ENCODE results near the gene TMEM63A.
"Not testable (repeated sequence)": the region's sequence is repeated elsewhere in the genome, so short reads cannot be mapped to it uniquely, and the experiment has no call there.

The TMEM63A gene

DNA sequence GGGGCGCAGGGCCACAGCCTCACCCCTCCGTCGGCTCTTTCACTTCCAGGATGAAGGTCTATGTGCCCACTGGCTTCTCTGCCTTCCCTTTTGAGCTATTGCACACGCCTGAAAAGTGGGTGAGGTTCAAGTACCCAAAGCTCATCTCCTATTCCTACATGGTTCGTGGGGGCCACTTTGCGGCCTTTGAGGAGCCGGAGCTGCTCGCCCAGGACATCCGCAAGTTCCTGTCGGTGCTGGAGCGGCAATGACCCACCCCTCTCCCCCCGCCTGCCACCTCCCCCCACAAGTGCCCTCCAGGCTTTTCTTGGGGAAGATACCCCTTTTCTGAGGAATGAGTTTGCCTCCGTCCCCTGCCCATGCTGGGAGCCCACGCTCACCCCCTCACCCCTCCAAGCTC lies 37.1 kb downstream of the TMEM63A start:
- no peak for DNase-seq

DNA sequence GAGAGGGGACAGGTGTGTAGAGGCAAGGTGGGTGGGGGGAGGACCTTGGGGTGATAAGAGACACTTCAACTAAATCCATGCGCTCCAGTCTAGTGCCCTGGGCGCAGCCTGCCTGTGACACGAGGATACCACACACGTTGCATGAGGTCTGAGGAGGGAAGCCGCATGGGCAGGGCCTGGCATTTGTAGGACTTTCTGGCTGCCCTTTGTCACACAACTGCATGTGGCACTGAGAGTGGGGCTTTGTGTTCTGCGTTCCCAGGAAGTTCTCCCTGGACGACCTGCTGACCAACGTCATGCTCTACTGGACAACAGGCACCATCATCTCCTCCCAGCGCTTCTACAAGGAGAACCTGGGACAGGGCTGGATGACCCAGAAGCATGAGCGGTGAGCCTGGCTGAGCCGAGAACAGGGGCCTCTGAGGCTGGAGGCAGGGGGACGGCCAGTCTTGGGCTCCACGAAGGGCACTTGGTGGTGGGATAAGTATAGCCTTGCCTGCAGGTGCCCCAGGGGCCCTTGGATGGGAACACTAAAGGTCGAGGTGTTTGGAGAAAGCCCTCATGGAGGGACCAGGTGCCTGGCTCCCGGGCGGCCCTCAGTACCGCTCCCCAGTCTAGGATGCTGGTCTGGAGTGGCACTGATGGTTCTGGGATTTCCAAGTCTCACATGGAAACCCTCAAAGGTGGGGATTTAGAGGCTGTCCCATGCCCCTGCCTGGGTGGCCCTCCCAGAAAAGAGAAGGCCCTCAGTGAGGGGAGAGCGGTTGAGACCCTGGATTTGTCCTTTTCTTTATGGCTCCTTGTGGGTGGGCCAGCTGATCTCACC lies 37.7 kb downstream of the TMEM63A start:
- no peak for DNase-seq

DNA sequence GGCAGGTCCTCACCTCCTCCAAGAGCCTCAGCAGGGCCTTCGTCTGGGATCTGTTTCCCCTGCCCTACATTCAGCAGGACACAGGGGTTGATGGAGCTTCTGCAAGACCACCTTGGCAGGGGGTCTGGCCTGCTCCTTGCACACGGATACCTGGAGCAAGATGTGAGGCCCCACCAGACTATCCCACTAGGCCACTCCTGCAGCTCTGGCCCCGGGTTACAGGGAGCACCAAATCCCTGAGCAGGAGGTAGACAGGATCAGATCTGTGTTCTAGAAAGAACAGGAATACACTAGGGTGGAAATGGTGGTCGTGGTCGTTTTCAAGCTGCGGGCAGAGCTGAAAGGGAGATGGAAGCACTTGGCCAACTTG lies 38.8 kb downstream of the TMEM63A start:
- DNase-seq = no peak

DNA sequence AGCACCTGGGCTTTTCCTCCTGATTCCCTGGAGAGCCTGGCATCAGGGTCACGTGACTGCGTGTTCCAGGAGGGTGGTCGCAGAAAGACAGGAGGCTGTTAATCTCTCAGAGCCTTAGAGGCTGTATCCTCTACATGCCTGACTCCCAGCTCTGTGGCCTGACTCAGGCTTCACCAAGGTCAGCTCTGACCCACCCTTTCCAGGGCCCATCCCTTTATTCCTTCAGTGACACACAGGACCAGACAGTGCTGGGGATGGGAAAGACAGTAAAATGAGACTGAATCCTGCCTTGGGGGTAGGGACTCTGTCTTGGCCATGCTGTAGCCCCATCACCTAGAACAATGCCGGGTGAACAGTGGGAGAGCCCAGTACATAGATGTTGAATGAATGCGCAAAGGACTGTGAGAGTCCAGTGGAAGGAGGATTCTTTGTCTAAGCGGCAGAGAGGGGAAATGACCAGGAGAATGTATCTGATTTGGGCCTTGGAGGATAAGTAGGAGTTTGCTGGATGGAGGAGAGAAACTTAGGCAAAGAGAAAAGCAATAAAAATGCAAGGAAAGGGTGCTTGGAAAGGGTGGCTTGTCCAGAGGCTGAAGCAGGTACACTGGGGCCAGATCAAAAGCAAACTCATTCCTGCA lies 39.3 kb downstream of the TMEM63A start:
- no peak for DNase-seq

DNA sequence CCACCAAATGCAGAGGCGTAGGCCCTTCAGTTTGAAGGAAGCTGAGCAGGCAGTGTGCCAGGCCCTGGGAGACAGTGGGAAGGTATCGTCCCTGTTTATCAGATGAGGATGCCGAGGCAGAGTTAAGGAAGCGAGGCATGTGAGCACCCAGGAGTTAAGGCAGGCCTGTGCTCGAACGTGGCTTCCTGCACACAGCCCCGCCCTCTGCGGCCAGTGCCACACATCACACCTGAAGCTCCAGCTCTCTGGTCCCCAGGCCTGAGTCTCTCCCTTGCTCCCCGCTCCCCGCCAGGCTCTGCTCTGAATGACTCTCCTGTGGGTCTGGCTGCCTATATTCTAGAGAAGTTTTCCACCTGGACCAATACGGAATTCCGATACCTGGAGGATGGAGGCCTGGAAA lies 40.1 kb downstream of the TMEM63A start:
- DNase-seq = no peak

DNA sequence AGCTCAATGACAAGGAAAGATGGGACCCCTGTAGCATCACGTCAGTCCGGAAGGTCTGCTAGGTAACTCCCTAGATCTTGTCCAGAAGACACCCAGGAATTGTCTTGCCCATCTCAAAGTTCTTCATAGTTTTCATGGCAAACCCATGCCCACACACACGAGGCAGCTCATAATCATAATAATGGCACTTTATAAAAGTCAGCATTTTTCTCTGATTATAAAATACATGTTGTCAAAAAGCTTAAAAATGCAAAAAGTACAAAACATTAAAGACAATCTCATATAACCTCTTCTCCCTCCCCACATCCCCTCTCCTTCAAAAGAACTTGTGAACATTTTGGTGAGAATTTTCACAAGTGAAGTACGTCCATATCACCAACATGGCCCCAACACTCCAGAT lies 41.5 kb downstream of the TMEM63A start:
- no peak for DNase-seq

DNA sequence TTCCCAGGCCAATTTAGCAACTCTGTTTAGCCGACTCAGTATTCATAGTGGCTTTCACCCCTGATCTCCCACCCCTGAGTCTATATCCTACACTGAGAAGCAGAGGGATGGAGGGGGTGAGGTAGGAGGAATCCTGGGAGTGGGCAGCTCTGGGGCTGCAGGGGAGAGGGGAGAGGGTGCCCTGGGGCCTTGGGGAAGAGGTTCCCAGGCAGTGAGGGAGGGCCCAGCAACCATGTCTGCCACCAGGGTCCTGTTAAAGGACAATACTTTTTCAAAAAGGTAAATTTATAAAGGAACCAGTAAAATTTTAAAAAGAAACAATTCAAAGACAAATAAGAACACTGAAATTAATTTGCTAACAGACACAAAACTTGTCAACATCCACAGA lies 42.0 kb downstream of the TMEM63A start:
- DNase-seq = no peak

DNA sequence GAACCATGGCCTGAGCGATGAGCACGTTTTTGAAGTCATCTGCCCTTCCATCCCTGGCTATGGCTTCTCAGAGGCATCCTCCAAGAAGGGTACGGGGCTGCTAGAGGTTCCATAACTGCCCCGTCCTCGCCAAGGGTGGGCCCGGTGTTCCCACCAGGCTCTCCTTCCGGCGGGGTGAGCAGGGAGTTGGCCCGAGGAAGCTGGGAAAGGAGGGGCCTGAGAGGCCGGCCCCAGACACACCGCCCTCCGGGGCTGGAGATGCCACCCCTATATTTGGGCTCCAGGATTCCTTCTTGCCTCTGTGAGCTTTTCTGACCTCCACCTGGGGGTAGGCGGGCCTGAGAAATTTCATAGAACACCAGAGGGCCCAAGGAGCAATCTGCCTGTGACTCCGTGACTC lies 43.4 kb downstream of the TMEM63A start:
- no peak for DNase-seq

DNA sequence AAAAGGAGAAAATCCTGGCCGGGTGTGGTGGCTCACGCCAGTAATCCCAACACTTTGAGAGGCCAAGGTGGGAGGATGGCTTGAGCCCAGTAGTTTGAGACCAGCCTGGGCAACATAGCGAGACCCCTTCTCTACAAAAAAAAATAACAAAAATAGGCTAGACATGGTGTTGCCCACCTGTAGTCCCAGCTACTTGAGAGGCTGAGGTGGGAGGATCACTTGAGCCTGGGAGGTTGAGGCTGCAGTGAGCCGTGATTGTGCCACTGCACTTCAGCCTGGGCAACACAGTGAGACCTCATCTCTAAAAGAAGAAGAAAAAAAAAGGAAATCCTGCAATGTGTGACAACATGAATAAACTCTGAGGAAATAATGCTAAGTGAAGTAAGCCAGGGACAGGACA lies 45.9 kb downstream of the TMEM63A start:
- DNase-seq = not testable (repeated sequence)

DNA sequence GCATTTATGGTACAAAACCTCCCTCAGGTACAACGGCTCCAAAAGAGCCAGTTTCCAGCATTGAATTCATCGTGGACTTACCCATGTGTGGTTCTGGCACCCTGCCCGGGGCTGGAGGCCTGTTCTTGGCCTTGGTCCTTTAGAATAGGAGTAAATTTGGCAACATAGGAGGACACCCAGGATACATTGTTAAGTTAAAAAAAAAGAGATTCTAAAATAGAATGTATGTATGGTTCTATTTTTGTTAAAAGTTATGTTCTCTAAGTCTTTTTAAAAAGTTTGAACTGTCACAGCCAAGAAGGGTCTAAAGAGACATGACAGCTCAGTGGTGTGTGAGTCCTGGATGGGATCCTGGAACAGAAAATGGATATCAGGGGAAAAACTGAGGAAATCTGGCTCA lies 46.3 kb downstream of the TMEM63A start:
- DNase-seq = peak; percentile 25

DNA sequence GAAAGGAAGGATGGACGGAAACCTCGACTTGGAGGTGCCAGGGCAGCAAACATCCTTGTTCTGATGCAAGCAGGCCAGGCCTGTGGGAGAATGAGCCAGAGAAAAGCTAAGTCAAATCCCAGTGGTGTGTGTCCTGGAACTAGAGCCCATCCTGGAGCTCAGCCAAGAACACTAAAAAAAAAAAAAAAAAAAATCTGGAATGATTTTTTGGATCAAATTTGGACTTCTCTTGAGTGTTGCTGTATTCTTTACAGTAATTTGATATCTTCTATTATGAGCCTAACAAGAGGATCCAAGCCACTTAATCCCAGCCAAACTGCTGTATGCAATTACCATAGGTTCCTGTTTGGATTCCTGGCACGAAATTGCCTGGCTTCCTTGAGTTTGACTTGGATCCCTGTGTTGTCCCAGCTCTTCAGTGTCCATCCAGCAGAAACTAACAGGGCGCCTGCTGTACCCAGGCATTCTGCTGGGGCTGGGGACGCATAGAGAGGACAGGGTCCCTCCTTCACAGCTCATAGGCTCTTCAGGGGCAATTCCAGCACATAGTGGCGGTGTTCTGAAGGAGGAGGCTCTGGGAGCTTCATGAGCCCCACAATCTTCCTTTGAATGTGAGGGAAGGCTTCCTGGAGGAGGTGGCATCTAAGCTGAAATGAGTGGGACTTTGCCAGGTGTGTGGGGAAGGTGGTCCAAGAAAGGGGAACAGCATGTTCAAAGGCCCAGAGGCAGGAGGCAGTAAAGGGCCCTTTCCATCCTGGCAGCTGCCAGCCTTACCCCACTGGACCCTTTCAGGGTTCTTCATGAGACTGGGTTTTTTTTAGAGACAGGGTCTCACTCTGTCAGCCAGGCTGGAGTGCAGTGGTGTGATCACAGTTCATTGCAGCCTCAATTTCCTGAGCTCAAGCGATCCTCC lies 47.5 kb downstream of the TMEM63A start:
- DNase-seq = peak; percentile 82

DNA sequence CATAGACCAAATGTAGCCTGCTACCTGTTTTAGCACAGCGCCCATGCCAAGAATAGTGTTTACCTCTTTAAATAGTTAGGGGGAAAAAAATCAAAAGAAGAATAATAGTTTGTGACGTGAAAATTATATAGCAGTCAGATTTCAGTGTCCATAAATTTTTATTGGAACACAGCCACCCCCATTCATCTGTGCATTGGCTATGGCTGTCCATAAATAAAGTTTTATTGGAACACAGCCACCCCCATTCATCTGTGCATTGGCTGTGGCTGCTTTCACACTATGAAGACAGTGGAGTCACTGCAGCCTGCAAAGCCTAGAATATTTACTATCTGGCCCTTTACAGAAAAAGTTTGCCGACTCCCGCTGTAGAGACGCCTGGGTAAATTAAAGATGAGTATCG lies 51.3 kb downstream of the TMEM63A start:
- no peak for DNase-seq

DNA sequence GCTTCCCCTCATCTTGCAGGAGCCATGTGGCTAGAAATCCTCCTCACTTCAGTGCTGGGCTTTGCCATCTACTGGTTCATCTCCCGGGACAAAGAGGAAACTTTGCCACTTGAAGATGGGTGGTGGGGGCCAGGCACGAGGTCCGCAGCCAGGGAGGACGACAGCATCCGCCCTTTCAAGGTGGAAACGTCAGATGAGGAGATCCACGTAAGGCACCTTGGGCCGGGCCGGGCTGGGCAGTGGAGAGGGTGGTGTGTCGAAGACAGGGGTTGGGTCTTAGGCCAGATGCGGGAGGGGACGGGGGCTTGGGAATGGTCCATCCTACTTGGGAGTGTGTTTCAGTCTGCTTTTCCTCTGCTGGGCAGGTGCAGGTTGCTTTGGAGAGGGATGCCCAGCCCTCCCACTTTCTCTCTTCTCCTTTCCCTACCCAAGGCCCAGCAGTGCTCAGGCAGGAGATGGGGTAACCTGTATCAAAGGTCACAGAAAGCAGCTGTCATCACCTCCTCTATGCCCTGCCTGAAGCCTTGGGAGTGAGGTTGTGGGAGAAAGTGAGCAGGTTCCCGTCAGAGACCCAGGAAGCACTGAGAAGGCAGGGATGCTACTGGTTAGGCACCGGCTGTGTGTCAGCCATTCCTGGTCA lies 53.4 kb downstream of the TMEM63A start:
- no peak for DNase-seq

DNA sequence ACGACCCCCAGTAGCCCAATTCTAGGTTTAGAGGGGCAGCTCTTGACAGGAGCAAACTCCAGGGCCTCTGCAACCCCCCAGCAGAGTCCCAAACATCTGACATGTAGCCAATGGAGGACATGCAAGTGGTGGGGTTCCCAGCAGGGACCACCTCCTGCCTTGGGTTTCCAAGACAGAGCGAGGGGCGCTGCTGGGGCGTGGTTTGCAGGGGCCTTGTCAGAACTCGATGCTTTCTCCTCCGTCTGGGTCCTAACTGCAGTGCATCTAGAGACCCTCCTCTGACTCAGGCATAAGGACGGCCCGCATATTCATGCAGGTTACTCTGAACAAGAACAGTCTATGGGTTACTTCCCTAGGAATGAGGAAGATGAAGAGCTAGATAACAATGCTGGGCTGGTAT lies 55.1 kb downstream of the TMEM63A start:
- no peak for DNase-seq

DNA sequence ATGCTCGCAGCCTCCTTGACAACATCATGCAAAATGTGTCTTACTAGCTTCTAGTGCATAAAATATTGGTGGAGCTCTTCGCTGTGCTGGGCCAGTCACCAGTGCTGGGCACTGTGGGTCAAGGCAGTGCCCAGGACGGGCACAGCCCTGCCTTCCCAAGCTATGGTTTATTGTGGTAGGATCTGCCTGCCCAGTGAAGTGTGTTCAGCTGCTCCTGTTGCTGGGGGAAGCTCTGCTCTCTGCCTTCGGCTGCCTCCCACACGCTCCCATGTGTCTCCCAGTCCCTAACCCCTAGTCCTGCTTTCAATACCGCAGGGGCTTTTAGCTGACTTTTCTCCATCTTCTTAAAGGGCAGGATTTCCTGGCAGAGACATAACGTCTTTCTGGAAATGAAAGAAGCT lies 56.6 kb downstream of the TMEM63A start:
- DNase-seq = no peak

DNA sequence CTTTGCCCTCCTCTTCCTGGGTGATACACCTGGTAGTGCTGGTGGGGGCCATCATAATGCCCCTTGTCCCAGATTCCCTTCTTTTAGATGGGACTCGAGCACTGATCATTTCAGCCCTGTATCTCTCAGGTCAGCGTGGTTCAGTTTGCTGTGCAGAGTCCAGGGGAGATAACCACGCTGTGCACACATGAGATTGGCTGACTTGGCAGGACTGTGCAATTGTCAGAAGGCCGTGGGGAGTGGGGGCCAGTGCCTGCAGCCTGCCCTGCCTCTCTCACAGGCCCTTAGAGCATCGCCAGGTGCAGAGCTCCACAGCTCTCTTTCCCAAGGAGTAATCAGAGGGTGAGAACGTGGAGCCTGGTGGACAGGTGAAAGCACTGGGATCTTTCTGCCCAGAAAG lies 57.1 kb downstream of the TMEM63A start:
- DNase-seq = no peak

DNA sequence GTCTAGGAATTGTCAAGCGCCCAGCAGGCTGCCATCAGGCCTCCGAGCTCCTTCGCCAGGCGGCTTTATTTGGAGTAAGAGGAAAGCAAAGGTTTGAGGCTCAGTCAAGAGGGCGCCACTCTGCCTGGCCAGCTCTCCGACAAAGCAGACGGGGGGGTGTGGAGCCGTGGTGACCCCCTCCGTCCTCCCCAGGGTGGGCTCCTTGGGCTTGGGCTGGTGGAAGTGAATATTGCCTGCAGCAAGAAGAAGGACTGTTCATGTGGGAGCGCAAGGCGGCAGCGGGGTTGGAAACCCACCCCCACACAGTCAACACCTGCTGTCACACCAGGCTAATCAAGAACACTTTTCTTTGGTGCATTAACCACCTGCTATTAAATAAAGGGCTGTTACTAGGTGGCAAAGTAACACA lies 57.6 kb downstream of the TMEM63A start:
- DNase-seq = no peak

DNA sequence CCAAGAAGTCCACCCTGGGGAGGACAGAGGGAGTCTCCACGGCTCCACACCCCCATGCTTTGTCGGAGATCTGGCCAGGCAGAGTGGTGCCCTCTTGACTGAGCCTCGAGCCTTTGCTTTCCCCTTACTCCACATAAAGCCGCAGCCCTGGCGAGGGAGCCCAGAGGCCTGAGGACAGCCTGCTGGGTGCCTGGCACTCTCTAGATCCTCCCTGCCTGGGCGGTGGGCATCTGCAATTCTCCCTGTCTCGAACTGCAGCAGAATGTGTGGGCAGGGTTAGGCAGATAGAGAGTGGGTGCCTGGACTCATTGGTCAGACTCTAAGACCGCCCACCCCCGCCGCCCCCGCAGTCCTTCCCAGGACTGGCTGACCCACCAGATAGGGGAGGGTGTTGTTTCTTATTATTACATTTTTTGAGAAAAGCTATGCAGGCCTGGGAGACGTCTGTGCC lies 58.3 kb downstream of the TMEM63A start:
- DNase-seq = no peak

DNA sequence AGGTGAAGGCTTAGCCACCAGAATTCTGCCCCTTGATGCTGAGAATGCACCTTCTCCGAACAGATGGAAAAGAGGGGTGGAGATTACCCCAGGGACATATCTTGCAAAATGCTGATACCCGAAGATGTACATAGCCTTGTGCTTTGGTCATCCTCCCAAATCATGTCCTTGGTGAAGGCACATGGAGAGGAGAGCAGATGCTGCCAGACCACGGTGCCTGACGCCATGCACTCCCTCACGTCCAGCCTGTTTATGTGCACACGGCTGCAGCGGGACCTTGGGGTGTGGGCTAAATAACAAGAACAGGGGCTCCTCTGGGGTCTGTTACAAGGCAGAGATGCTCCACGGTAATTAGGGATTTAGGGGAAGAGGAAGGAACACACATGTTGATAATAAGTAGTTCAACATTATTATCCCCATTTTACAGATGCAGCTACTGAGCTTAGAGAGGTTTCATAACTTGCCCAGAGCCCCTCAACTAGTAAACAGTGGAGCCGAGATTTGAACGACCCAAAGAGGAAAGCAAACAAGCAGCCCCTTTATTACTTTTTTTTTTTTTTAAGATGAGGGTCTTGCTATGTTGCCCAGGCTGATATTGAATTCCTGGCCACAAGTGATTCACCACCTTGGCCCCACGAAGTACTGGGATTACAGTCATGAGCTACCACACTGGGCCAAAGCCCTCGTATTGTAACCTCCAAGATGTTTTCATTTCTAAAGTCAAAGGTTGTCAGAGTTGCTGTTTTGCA lies 59.4 kb downstream of the TMEM63A start:
- no peak for DNase-seq

DNA sequence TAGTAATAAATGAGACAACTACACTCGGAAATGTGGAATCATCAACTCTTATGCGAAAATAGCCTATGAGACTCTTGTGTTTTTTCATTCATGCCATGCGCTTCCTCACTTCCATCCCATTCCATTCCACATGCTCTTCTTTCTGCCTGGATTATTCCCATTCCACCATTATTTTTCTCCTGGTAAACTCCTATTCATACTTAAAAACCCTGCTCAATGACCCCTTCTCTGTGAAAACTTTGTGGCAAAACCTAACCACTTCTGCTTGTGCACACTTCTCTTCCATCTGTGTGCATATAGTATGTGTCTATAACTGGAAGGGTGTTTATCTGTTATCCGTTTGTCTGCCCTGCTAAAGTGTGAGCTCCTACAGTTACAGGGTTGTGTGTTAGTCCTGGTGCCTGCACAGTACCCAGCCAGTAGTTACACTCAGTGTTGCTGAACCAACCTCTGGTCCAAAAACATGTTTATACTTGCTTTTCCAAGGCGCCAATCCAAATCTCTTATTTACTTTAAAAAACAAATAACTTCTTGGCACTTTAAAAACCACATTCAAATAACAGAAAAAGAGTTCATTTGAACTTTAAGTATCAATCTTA lies 61.6 kb downstream of the TMEM63A start:
- DNase-seq = no peak

DNA sequence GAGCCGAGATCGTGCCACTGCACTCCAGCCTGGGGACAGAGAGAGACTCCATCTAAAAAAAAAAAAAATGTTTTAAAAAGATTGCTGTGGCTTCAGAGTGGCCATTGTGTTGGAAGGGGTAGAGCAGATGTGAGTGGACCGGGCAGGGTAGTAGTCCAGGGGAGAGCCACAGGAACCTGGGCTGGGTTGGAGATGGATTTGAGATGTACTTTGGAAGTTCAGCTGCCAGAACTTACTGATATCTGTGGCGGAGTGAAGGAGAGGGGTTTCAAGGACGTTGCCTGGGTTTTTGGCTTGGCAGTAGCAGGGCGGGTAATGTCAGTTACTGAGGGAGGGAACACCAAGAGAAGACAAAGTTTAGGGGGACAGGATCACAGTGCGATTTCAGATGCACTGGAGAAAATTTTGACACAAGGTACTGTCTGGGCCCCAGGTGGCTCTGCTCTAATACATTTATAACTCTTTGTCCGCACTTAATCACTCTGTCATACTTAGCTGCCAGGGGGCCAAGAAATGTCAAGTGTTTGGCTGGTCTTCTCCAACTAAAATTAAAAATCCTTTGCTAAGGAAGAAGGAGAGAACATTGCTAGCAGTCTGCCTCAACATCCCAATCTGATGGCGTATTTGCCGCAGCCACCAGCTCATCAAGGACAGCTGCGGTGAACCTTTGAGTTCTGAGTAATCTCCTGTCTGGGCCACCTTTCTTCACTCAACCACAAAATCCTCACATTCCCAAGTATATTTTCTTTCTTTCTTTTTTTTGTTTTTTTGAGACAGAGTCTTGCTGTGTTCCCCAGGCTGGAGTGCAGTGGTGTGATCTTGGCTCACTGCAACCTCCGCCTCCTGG lies 62.6 kb downstream of the TMEM63A start:
- DNase-seq = no peak
